ENCODE data around the gene IGF2BP2. TPM values are rescaled to one million over a fixed set of nuclear protein-coding genes. Genes with fewer than 3 reads are reported as not detected.

The IGF2BP2 gene
- total RNA-seq, 1 donor, result 67.8 TPM

- H3K4me3 ChIP-seq (ENCODE audit: low read depth, low read length), result no peak overlapping the region
- DNase-seq (ENCODE audit: low read depth), result no peak
- TF ChIP-seq CTCF (IDR thresholded peaks at IDR 0.05; ENCODE audit: insufficient read depth, low read depth, low read length), result no peak
Observed at GRCh38 chr3:185715091-185715490, 109.8 kb downstream of the IGF2BP2 start.

- no peak for TF ChIP-seq CTCF (IDR thresholded peaks at IDR 0.05; ENCODE audit: insufficient read depth, low read depth, low read length)
- H3K4me3 ChIP-seq (ENCODE audit: low read depth, low read length), result no peak overlapping the region
- no peak for DNase-seq (ENCODE audit: low read depth)
Observed at GRCh38 chr3:185714085-185714484, 110.8 kb downstream of the IGF2BP2 start.

- no peak for TF ChIP-seq CTCF (IDR thresholded peaks at IDR 0.05; ENCODE audit: insufficient read depth, low read depth, low read length)
Observed at GRCh38 chr3:185713015-185713414, 111.8 kb downstream of the IGF2BP2 start.

GRCh38 chr3:185712337-185712736, 112.5 kb downstream of the IGF2BP2 start:
- no peak overlapping the region for H3K4me3 ChIP-seq (ENCODE audit: low read depth, low read length)
- TF ChIP-seq CTCF (IDR thresholded peaks at IDR 0.05; ENCODE audit: insufficient read depth, low read depth, low read length), result no peak
- no peak for DNase-seq (ENCODE audit: low read depth)

More at GRCh38 chr3:185713015-185713414, 111.8 kb downstream of the IGF2BP2 start:
- H3K4me3 ChIP-seq (ENCODE audit: low read depth, low read length), result no peak overlapping the region
- DNase-seq (ENCODE audit: low read depth), result no peak

- TF ChIP-seq CTCF (IDR thresholded peaks at IDR 0.05; ENCODE audit: insufficient read depth, low read depth, low read length), result no peak
Observed at GRCh38 chr3:185711255-185711870, 113.5 kb downstream of the IGF2BP2 start.

GRCh38 chr3:185709251-185709955, 115.4 kb downstream of the IGF2BP2 start:
- no peak overlapping the region for H3K4me3 ChIP-seq (ENCODE audit: low read depth, low read length)
- no peak for TF ChIP-seq CTCF (IDR thresholded peaks at IDR 0.05; ENCODE audit: insufficient read depth, low read depth, low read length)
- no peak for DNase-seq (ENCODE audit: low read depth)

More at GRCh38 chr3:185711255-185711870, 113.5 kb downstream of the IGF2BP2 start:
- DNase-seq (ENCODE audit: low read depth), result no peak
- H3K4me3 ChIP-seq (ENCODE audit: low read depth, low read length), result no peak overlapping the region
